T-helper 2 cell (primary cell): Measurements from ENCODE around the gene PLCL1.
"Not testable (repeated sequence)": the region's sequence is repeated elsewhere in the genome, so short reads cannot be mapped to it uniquely, and the experiment has no call there.

Experiments used
- DNase-seq, 5 experiments: peaks; one replicate each; pipeline versions ENCODE4 v3.0.0 to v3.0.0-alpha.2; 2012 to 2022

Gene PLCL1

DNA sequence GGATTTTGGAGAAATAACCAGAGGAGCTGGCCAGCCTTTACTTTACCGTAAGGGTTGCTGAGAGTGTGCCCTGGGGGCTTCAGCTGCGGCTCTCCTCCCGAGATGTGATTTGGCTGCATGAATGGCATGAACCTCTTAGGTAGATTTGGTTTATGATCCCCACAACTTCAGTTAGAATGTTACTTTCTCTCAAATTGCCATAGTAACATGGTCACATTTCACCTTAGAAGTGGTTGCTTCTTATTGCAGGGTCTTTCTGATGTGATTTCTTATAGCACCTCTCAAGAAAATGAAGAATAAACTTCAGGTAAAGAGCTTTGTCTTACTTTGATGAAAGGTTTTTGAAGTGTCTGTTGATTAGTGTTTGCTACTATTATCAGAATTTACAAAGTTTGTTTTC lies 5.6 kb downstream of the PLCL1 start:
- DNase-seq: no peak

DNA sequence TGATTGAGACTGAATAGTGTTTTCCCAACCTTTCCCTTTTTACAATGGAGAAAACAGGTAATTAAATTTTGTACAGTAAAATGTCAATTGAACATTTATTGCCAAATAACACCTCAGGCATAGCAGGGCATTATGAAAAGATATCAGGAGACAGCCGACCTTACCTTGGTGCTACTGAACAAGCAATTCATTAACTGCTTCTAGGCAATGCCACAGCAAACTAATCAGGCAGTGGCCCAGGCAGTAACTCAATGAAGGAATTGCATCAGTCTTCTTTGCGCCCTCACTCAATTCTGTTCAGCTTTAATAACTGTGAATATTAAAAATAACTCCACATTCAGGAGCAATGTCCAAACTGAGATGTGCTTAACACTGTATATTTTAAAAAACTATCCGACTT lies 6.1 kb downstream of the PLCL1 start:
- DNase-seq: no peak

DNA sequence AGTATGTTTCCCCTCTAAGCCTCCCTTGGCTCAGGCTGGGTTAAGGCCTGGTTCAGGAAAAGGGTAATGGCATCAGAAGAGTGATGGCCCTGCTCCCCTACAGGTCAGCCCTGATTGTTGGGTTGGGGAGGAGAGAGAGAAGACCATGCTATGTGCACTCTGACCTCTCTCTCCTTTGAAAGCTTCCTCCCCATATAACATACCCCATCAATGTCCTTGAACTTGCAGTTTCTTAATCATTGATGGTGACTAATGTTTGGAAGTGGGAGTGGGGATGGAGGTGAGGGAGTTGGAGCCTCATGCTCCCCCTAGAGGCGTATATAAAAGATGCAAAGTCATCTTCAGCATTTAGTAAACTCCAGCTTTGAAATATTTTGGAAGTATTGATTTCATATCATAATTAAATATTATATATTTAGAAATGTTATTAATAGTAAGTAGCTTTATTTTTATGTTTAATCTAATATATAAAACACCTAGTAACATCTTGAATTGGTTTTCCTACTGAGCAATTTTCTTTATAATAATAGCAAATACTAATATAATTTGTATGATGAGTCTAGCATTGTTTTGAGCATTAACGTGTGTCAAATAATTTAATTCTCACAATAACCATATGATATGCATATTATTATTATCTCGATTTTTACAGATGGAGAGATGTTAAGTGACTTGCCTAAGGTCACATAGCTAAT lies 8.8 kb downstream of the PLCL1 start:
- peak in 1 of 5 experiments; percentile 41 for DNase-seq

DNA sequence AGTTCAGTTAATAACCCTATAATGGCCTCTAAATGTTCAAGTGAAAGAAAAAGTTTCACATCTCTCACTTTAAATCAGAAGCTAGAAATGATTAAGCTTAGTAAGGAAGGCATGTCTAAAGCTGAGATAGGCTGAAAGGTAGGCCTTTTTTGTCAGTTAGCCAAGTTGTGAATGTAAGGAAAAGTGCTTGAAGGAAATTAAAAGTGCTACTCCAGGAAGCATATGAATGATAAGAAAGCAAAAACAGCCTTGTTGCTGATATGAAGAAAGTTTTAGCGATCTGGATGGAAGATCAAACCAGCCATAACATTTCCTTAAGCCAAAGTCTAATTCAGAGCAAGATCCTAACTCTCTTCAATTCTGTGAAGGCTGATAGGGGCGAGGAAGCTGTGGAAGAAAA lies 10.1 kb downstream of the PLCL1 start:
- no peak for DNase-seq

DNA sequence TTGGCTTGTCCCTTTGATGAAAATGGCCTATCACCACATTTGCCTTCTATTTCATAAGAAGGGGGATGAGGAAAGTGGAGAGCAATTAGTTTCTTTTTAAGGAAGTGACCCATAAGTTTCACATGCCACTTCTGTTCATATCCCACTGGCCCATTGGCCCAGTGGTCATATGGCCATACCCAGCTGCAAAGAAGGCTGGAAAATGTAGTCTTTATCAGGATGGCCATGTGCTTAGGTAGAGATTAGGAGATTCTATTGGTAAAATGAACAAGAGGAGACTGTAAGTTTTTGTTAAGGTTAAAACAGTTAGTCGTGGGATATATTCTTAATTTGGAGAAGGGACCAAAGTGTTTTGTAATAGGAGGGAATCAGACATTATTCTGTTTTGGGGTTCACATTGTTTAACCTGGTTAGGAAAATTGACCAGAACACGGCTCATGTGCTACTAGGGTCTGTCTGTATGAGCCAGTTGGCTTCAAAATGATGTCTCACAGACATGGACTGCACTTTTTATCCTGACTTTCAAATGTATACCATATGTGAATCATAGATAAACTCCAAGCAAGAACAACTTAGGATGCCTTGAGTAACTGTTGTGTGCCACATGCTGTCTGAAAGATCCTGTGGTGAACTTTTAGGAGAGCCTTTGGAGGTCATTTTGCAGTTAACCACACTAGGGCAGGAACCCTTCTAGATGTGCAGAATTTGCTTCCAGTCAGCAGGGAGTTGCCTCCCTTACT lies 17.3 kb downstream of the PLCL1 start:
- no peak for DNase-seq

DNA sequence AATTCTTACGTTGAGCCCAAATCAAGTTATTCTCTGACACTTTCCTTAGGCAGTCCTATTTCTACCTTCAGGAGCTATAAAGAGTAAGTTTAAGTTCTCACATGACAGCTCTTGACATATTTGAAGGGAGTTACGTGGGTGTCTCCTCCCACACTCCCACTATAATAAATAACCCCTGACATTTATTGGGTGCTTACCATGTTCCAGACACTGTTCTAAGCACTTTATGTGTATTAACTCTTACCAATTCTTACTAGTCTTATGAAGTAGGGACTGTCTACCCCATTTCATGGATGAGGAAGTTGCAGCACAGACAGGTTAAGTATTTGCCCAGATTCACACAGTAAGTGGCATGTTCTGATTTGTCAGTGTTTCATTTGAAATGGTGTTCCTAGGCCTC lies 17.9 kb downstream of the PLCL1 start:
- no peak for DNase-seq

DNA sequence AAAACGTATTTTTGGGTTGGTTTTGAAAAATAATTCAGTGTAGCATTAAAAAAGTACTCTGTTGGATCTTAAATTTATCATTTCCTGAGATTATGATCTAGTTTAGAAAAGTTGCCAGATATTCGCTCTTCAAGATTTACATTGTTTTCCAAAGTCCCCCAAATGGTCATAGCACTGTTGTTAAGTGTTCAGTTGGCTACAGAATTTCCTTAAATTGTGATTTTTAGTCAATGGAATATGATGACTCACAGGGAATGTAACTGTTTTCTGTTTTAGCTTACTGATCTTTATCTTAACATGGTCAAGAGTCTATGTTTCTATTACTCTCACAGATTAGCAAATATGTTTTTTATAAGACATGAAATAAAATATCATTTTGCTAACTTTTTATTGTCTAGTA lies 23.2 kb downstream of the PLCL1 start:
- no peak for DNase-seq

DNA sequence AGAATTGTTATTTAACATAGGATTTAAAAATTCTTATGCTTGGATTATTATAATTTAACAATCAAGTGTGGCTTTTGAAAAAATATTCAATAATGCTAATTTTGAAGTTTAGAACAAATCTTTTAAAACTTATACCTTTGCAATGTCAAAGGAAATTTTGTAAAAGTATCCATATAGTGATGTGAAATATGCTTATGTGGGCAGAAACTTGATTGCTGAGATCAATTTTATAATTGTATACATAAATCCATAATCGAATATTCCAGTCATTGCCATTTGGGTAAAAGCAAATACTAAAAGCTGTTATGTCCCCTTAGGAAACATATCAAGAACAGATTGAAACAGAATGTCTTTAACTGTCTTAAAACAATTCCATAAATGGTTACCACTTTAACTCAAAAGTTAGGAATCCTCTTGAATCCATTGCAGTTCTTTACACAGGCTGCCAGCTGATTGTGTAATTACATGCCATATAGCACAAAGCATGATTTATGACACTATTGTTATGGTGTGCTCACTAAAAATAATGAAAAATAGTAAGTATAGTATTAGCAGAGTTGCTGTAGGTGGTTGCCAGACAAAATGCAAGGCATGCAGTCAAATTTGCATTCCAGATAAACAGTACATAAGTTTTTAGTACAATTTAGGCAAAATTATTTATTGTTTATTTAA lies 24.2 kb downstream of the PLCL1 start:
- DNase-seq: no peak

DNA sequence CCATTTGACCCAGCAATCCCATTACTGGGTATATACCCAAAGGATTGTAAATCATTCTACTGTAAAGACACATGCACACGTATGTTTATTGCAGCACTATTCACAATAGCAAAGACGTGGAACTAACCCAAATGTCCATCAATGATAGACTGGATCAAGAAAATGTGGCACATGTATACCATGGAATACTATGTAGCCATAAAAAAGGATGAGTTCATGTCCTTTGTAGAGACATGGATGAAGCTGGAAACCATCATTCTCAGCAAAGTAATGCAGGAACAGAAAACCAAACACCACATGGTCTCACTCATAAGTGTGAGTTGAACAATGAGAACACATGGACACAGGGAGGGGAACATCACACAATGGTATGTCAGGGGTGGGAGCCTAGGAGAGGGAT lies 30.4 kb downstream of the PLCL1 start:
- DNase-seq: not testable (repeated sequence)

DNA sequence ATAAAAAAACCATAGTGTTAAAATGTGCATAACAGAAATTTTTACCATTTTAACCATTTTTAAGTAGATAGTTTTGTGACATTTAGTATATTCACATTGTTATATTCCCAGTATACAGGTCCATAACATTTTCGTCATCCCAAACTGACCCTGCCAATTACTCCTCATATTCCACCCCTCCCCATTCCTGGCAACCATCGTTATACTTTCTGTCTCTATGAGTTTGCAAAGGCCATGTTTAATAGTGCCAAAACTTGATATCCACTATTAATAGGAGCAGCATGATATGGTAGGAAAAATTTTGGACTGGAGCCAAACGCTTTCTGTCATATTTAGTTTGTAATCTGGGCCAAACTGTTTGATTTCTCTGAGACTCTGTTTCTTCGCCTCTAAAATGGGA lies 30.9 kb downstream of the PLCL1 start:
- DNase-seq: no peak

DNA sequence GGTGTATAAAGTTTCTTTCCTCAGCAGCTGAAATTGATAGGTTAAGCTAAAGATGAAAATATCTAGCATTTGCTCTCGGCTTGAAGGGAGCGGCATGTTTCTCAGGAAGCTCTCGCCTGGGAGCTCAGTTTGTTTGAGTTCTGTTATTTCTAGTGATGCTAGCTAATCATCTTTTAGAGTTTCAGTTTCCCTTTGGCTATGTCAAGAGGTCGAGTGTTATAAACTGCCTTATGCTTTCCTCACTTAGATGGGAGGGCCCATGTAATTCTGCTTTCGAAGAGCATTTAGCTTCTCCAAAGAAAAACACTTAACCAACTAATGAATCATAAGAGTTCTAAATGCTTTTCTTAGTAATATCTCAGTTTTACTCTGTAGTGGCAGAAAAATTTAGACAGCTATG lies 33.6 kb downstream of the PLCL1 start:
- peak in 1 of 5 experiments; percentile 88 for DNase-seq

DNA sequence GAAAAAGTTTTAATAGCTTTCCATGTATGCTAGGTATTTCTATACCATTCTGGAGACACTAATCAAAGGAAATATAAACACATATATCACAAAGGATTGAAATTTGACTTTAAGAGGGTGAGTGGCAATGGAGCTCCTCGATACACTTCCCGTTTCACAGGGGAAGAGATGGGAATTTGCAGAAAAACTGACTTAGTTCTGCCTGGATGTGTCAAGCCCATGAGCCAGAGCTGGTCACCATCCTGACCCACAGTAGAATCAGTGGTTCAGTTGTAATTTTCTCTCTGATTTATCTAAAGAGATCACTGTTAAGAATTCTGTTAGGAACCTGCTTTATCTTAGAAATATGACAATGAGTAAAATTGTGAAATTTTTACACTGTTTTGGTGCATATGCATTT lies 34.2 kb downstream of the PLCL1 start:
- DNase-seq: no peak

DNA sequence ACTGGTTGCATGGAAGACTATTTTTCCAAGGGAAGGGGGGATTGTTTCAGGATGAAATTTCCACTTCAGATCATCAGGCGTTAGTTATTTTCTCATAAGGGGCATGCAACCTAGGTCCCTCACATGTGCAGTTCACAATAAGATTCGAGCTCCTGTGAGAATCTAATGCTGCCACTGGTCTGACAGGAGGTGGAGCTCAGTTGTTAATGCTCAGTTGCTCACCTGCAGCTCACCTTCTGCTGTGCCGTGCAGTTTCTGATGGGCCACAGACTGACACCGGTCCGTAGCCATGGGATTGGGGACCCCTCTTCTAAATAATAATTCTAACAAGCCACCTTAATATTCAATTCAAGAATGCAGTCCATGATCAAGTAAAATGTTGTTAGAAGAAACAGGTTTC lies 34.9 kb downstream of the PLCL1 start:
- DNase-seq: no peak

DNA sequence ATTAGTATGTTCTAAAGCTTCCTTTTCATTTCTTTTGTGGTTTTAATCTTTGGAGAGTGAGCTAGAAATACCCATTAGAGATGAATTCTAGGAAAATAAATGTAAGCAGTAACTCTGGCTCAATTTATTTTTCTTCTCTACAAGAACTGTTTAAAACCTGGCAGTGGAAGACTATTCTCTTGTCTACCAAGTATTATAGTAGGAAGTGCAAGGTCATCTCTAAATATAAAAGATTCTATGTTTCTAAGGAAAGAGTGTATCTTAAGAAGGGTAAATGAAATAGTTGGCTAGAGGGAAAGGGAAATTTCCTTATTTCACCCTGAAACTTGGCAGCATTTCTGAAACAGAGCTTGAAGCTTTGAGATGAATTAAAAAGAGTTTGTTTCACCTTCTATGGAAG lies 35.5 kb downstream of the PLCL1 start:
- DNase-seq: no peak

DNA sequence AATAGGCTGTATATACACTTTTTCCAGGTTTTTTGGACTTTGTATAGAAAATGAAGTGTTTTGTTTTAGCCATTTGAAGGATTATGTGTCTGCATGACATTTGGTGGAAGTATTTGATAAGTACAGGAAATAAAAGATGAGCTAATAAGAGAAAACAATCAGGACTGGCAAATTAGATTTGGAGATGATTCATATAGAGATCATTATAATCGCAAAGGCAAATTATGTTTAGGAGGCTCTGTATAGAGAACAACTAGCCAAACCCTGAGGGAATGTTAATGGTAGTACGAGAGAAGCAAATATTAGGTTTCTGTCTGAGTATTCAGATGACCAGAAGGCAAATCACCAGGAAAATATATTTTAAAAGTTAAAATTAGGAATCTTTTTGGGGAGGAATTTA lies 41.7 kb downstream of the PLCL1 start:
- no peak for DNase-seq

DNA sequence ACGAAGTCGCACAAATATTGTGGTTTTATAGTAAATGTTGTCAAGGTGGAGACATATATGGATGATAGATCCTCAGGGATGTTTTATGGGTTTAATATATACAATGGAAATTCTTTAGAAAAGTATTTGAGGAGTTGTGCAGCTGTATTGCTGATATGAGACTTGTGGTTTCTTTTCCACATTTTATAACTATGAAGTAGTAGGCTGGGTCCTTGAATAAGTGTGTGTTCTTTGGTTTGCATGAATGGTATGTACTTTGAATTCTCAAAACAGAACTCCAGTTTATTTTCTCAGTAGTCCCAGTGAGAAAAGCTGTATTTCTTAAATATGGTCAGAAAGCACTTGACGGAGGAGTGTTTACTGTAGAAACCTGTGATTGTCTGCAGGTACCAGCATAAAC lies 42.4 kb downstream of the PLCL1 start:
- DNase-seq: no peak

DNA sequence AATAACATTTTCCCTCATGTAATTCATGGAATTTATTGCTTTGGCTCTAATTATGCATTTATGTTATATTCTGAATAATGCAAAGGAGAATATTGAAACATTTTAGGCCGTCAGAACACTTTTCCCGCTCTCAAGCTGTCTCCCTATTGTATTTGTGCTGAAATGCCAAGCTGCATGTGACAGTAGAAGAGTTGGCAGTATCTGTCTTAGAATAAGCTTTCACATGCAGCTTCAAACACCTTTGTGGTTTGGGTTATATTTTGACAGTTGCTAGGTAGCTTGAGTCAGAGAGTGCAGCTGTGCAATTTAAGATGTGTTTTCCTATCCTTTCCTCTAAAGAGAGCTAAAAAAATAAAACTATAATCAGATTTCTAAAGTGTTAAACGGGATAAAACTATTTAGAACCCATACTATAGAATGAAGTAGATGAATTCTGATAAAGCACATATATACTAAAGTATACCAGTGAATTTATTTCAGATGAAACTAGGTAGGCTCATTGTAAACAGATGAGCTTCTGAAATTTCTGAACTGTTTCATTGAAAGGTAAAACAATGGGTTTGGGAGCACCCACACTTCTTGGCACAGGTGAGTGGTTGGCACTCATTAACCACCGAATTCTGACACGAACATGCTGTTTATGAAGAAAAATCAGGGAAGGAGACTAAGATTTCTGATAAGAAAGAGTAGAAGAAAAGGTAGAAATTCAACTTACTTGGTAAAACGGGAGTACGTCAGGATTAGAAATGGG lies 43.4 kb downstream of the PLCL1 start:
- DNase-seq: peak in 1 of 5 experiments; percentile 70

DNA sequence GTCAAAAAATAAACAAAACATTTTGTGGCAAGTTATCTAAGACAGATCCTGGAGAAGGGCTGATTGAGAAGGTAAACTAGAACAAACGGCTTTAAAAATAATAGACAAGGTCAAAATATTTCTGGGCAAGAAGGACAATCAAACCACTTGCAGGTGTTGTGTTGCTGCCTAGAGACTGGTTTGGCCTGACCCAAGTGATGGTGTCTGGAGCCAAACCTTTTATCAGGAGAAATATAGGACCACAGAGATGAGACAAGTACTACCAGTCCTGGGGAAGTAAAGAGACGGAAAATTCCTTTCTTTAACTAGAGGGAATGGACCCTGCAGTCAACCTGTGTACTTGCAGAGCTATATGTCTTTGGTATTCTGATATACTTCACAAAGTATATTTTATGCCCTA lies 44.2 kb downstream of the PLCL1 start:
- no peak for DNase-seq

DNA sequence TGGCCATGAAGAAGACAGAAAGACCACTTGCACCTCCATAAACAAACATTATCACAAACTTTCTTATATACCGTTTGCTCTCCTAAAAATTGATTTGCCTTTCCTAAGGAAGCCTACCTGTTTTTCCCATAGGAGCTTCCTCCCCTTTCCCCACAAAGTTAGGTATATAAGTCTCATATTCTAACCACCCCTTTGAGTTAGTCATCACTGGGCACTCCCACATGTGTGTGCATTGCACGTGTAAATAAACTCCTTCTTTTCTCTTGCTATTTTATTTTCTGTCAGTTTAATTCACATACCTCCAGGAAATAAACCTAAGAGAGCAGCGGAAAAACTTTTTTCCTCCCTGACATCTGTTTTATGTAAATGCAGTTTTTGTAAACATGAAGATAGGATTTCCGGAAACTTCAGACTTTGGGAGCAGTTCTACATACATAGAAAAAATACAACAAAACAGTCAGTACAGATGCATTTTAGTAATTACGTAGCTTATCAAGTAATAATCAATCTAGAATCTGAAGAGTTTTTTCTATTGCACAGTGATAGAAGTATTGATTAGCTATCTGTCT lies 46.6 kb downstream of the PLCL1 start:
- DNase-seq: no peak

DNA sequence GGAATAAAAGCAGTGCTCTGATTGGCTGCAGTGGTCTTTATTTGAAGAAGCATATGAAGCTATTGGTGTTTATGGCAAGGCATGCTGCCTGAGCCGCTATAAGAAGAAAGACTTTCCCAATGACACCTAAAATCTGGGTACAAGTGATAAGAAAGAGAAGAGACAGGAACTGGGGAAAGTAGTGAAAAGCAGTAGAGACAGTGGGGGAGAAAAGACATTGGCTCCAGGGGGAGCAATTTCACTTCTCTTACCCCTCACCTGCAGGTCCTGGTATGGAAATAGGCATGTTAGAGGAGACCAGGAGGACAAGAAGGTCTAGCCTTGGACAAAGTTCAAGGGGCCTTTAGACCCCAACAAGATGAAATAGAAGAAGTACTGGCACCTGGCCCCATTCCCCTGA lies 47.1 kb downstream of the PLCL1 start:
- DNase-seq: no peak

DNA sequence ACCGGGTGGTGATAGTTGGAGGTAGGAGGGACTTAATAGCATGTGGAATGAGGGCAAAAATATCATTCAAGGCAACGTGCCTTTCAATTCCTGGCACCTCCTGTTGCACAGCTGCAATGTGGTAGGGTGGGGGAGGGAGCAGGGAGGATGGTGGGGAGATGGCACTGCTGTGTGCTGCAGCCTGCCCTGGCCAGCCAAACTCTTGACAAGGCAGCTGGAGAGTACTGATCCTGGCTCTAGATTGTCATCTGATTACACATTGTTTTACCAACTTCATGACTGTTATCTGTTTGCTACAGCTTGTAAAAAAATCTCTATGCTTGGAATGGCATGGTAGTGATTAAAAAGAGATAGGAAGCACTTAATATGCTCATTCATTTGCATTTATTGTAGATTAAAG lies 47.7 kb downstream of the PLCL1 start:
- DNase-seq: peak in 1 of 5 experiments; percentile 38

DNA sequence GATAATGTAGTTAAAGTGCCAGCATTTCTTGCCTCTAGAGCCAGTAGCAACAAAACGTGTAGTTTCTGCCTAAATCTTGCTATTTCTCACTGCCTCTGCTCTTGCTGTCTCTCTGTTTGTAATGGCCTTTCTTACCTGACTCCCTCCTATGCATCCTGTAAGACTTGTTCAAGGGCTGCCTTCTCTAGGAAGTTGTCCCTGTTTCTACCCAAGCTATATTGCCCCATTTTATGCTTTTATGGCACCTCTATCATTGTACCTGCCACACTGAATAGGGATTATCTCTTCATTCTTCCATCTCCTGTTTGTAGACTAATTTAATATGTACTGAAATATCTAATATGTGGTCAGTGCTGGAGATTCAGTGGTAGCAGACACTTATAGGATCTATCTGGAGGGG lies 49.2 kb downstream of the PLCL1 start:
- DNase-seq: no peak
